SIG-M5 treated with dmso at 0.1 percent for 504 hours (cell line): Measurements from ENCODE around the gene CRABP2.

Experiments used
- DNase-seq: peaks from one replicate; lab custom pipeline; 2025; ENCODE audit not compliant: unreplicated experiment; lab: John Stamatoyannopoulos, UW

The CRABP2 gene

DNA sequence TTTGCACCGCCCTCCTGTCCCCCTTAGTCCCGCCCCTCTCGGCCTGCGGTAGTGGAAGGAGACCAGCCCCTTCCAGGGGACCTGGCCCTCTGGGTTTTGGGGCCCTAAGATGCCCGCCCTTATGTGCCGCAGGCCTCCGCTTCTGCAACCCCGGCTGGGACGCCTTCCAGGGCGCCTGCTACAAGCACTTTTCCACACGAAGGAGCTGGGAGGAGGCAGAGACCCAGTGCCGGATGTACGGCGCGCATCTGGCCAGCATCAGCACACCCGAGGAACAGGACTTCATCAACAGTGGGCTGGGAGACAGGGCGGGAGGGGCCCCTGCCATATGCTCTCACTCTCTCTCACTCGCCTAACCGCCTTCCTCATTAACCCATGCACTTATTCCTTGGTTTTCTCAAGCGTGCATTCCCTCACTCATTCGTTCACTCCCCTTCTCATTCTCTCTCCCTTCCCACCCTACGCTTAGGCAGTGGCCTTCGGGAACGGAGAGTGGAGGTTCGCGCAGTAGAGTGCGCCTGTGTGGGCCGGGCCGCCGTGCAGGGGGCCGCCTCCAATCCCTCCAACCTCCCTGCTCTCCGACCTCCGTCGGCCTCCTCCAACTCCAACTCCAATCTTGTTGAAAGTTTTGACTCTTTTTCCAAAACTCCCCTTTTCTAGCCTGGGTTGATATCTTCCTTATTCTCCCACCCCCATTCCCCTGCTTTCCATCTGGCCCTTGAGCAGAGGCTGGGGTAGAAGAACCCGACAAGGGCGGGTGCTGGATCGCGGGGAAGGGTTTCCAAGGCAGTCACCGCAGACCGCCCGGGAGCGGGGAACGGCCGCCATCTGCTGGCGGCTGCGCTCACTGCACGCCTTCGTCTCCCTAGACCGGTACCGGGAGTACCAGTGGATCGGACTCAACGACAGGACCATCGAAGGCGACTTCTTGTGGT is 48.3 kb downstream of the CRABP2 start:
- peak; percentile 70 for DNase-seq

- no peak for DNase-seq
Observed at GRCh38 chr1:156655904-156656516, 49.4 kb downstream of the CRABP2 start.

- peak; percentile 40 for DNase-seq
Observed at GRCh38 chr1:156655151-156655903, 50.1 kb downstream of the CRABP2 start.

GRCh38 chr1:156654700-156655099 is 50.7 kb downstream of the CRABP2 start:
- no peak for DNase-seq

GRCh38 chr1:156652992-156653355 is 52.4 kb downstream of the CRABP2 start:
- no peak for DNase-seq

DNA sequence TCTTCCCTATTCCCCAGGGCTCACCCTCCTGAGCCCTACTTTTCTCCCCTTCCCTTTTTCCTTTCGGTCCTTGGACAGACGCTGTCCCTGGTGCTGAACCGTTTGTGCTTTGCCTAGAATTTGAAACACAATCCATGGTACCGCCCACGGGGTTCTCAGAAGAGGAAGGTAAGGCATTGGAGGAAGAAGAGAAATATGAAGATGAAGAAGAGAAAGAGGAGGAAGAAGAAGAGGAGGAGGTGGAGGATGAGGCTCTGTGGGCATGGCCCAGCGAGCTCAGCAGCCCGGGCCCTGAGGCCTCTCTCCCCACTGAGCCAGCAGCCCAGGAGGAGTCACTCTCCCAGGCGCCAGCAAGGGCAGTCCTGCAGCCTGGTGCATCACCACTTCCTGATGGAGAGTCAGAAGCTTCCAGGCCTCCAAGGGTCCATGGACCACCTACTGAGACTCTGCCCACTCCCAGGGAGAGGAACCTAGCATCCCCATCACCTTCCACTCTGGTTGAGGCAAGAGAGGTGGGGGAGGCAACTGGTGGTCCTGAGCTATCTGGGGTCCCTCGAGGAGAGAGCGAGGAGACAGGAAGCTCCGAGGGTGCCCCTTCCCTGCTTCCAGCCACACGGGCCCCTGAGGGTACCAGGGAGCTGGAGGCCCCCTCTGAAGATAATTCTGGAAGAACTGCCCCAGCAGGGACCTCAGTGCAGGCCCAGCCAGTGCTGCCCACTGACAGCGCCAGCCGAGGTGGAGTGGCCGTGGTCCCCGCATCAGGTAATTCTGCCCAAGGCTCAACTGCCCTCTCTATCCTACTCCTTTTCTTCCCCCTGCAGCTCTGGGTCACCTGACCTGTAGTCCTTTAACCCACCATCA is 53.0 kb downstream of the CRABP2 start:
- peak; percentile 66 for DNase-seq
